HG03432 (cell line): ENCODE results near the gene ATOX1.
A peak's percentile ranks its signal among the peaks of the same experiment; 100 is the strongest.

ENCODE experiments used
- ATAC-seq: cut with Tn5 transposase; IDR thresholded peaks from one replicate; pipeline ENCODE4 v1.9.1; 2021; ENCODE audit warnings: mild to moderate bottlenecking, moderate library complexity; ENCODE audit not compliant: unreplicated experiment

Gene ATOX1

DNA sequence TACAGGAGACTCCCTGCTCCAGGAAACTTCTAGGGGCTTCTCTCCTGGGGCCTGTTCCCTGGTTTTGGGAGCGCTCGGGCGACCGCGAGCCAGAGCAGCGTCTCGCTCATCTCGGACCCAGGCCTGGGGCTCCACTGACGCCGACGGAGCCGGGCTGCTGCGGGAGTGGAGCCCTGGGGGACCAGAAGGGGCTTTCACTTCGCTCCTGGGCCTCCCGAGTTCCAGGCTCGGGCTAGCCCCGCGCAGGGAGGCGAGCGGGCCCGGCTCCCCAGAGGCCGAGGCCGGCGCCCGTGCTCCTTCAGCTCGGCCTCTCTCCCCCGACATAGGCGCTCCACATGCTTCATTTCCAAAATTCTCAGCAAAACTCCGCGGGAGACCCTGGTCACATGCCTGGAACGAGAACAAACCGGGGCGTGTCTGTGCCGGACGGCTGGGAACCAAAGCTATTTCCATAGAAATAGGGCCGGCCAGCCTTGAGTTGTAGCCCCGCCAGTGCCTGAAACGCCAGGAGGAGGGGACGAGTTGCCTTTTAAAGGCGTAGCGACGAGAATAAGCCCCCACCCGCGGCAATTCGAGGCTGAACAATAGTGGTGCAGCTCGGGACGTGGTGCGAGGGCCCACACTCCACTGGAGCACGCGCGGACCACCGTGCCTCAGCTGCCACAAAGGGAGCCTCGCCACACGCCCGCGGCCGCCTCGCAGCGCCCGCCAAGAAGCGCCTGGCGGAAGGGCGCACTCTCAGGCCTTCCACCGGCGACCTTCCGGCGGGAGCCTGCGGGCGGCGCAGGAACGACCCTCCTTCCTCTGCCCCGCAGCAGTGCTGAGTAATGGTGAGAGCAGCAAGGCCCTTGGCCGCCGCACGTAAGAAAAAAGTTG lies 12.2 kb upstream of the ATOX1 start:
- peak; percentile 36 for ATAC-seq

DNA sequence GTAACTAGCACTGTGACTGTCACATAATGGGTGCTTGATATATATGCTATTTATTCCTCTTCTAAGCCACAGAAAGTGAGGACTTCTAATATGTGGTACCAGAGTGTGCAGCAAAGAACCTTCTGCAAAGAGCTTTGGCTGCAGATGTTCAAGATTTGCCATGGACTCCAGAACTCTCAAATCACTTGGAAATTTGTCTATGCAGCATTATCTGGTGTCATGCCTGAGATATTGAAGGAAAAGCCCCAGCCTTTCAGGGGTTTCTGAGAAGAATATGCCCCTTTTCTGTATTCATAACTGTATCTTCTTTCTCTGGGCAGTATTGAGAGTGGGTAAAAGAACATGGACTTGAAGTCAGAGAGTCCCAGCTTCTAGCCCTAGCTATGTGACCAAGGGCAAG lies 8.5 kb upstream of the ATOX1 start:
- no peak for ATAC-seq

DNA sequence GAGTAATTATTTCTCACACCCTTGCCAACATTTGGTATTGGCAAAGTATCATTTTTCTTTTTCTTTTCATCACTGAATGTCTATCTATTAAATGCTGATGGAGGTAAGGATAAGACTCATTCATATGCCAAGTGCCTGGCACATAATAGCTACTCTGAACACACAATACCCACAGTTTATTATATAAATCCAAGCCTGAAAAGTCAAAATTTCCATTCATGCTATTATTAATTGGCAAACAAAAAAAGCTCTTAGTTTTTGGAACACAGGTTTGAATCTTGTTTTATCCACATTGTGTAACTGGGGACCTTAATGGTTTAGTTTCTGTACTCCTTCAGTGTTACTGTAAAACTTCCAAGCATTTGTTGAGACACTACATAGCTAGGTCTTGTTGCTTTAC lies 6.4 kb upstream of the ATOX1 start:
- ATAC-seq: no peak

DNA sequence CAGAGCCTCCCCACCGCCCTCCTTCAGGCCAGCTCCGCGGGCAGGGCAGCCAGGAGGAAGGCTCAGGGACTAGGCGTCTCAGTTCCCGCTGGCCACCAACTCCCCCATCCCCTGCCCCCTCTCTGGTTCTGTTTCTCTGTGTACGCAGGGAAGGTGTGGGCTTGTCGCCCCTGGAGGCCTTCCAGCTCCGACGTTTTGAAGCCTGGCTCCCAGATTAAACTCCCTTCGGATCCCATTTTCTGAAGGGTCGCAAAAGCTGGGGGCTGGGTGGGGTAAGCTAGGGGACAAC lies 346 bp downstream of the ATOX1 start:
- ATAC-seq: peak; percentile 20

DNA sequence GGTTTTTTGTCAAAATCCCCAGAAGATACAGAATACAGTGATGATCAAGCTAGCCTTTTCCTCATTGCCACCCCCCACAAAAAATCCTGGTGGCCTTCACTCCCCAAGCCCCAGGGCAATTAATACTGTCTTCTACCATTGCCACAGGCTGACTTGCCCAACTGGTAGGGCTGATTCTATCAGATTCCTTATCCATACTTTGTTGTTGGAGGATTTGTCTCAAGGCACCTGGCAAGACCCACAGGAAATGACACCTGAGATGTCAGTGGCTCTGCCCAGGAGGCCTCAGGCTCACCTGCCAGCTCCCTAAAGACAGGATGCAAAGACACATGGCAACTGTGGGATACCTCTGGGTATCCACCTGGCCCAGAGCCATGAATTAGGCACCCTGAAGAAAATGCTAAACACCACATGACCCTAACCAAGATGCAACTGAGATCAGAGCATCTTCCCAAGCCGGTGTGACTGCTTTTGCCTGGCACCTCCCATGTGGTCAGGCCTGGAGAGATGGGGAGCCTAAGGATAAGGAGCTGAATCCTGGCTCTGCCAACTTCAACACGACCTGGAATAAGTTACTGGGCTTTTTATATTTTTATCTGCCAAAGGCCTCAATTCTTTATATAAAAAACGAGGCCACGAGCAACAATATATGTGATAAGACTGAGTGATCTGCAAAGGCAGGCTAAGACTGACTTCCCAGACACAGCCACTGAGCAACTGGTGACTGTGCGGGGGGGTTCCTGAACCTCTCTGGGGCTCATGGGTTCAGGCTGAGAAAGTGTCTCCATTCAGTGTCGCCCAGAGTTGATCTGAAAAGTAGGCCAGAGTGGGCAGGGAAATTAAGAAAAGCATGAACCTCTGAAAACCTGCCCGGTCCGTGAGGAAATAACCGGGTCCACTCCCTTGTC lies 944 bp downstream of the ATOX1 start:
- ATAC-seq: peak; percentile 15

DNA sequence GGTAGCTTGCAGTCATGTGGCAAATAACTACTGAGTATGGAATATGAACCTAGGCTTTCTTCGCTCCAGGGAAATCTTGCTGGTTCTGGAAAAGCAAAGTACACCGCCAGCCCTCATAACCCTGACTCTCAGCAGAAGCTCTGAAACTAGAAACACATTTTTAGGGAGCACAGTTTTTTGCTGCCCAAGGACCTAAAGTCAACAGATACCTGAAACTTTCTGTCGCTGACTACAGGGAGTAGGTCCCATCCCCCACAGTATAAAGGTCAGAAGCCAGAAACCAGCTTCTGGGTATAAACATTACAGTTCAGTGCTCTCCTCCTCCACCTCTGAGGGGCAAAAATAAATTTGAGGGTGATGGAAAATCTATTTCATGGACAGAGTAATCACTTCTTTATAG lies 3.0 kb downstream of the ATOX1 start:
- ATAC-seq: no peak

DNA sequence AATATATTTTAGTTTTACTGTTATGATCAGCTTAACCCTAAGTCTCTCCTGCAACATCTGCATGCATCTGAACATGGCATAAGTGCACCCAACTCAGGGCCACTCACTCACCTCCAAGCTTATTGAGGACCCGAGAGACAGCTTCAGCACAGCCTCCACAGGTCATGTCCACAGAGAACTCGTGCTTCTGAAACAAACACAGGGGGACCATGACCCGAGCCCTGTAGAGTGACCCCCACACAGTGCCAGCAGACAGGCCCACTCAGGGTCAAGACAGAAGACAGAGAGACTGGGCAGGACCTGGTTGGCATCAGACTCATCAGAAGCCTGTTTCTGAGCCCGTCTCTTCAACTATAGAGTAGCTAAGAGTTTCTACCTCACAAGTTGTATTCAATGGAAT lies 6.8 kb downstream of the ATOX1 start:
- no peak for ATAC-seq

DNA sequence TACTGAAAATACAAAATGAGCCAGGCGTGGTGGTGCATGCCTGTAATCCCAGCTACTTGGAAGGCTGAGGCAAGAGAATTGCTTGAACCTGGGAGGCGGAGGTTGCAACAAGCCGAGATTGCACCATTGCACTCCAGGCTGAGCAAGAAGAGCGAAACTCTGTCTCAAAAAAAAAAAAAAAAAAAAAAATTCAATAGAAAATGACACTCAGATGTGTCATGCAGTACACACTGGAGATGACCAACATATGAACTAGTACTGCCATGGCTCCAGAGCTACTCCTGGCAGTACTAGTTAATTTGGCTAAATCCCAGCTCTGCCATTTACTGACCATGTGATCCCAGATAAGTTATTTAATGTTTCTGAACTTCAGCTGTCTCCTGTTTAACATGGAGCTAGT lies 7.3 kb downstream of the ATOX1 start:
- no peak for ATAC-seq

DNA sequence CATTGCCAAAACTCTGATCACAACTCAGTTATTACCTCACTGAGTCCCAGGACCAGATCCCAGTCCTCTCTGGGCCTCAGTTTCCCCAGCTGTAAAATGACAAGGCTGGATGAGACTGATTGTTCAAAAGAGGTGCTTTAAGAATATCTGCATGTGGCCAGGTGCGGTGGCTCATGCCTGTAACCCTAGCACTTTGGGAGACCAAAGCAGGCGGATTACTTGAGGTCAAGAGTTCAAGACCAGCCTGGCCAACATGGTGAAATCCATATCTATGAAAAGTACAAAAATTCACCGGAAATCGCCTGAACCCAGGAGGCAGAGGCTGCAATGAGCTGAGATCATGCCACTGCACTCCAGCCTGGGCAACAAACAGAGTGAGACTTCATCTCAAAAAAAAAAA lies 8.3 kb downstream of the ATOX1 start:
- ATAC-seq: no peak

DNA sequence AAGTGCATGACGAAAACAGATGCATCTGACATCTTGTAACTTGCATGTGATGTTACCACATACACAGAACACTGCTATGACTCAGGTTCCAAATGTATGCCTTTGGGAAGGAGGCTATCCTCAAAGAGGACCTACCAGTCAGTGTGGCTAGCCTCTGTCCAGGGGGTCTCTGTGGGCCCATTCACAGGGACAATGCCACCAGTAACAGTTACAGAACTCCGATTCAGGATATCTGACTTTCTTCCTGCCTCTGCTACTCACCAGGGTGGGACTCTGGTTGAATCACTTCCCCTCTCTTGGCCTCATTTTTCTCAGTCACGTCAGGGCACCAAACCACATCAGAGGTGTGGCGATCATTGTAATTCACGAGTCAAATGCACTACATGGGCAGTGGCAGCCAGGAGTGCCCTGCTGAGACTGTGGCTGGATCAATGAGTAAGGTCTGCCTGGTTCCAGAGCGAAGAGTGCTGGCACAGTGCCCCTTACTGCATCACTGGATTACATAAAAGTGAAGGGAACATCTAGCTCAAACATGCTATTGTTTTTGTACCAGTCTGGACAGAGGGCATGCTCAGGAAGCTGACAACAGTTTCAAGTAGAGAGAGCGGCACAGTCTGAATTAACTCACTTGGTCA lies 13.2 kb downstream of the ATOX1 start:
- peak; percentile 74 for ATAC-seq

DNA sequence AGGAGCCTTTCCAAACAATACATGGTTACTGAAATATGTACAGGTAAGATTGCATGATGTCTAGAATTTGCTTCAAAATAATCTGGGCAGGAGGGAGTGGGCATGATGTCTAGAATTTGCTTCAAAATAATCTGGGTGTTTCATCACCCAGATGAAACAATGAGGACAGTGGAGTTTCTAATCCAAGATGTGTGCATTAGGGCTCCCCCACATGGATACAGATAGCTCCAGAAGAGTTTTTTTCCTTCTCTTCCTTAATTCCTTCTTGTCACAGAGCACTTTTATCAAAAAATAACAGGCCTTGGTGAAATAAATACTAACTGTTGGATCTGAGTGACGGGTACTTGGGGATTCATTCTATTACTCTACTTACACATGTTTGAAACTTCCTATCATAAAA lies 14.9 kb downstream of the ATOX1 start:
- ATAC-seq: no peak

DNA sequence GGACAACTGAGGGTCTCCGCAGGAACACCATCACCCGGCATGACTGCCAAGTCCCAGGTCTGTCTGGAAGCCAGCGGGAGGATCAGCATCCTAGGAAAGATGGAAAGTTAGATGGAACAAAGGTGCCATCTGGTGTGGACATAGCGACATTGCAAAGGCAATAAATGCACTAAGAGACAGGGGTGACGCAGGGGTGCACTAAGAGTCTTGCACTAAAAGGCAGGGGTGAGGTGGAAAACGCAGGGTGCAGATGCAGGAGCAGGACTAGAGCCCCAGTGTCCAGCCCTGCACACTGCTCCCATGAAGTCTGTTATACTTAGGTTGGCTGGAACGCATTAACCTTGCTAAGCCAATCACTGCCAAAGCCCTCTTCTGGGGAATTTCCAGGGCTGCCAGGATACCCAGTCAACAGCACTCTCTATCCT lies 15.5 kb downstream of the ATOX1 start:
- no peak for ATAC-seq

DNA sequence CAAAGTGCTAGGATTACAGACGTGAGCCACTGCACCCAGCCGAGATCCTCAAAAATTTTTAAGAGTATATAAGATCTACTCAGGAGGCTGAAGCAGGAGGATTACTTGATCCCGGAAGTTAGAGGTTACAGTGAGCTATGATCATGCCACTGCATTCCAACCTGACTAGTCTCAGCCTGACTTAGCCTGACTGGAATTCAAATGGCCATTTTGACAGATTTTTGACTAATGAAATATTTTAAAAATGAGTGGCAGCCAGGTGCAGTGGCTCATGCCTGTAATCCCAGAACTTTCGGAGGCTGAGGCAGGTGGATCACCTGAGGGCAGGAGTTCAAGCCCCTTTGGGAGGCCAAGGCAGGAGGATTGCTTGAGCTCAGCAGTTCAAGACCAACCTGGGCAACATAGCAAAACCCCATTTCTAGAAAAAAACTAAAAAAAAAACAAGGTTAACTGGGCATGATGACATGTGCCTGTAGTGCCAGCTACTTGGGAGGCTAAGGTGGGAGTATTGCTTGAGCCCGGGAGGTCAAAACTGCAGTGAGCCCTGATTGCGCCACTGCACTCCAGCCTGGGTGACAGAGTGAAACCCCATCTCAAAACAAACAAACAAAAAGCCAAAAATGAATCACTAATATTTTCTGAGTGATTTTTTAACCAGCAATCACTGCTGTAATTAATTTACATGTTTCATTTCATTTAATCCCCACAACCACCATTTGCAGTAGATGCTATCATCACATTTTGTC lies 16.6 kb downstream of the ATOX1 start:
- no peak for ATAC-seq

DNA sequence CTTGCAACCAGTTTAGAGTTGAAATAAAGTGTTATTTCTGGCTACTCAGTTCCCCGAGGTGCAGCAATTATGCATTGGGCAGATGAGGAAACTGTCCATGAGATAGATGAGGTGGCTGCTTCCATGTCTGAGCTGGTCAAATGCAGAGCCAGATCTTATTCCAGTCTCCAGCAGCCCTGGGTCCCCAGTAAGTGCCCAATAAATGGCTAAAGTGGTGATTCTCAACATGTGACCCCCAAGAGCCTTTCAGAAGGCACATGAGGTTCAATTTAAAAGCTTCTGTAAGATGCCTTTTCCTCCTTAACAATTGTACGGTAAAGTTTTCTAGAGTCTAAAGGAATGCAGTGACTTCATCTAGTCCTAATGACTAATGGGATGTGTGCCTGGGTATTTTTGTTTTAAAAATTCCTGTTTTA lies 17.5 kb downstream of the ATOX1 start:
- ATAC-seq: peak; percentile 15

DNA sequence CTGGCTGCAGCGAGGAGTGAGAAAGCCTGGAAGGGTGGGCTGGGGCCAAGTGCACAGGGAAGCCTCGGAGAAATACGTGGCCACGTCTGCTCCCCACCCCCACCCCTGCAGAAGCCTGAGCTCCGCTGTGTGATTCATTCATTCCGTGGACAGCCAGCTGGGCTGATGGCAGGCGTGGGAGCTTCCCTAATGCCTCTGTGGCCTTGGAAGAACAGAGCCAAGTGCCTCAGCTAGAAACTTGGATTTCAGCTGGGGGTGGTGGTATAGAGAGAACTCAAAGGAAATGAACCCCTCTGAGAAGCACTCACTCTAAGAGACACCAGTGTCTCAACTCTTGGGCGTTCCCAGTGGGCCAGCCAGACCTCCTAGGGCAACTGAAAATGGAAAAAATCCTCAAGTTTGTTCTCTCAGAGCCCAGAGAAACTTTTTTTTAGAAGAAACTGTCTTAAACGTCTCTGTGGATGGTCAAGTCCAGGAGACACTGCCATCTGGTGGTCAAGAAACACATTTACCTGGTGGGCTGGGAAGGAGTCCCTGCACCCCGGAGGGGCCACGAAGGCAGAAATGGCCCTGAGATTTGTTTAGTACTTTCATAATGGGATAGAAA lies 18.0 kb downstream of the ATOX1 start:
- ATAC-seq: peak; percentile 57

DNA sequence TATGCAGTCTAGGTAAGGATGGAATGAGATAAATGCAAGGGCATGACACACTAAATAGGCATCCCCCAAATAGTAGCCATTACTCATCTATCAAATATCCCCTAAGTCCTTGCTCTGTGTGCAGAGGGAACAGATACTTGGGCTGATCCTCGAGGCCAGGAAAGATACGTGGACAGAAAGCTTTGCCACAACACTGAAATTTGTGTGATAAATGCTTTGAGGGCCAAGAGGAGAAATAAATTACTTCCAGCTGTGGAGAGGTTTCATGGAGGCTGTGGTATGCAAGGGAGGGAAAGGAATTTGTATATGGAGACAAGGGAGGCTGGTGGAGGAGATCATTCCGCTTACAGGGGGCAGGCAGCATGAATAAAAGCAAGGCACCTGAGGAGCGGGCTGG lies 18.5 kb downstream of the ATOX1 start:
- no peak for ATAC-seq

DNA sequence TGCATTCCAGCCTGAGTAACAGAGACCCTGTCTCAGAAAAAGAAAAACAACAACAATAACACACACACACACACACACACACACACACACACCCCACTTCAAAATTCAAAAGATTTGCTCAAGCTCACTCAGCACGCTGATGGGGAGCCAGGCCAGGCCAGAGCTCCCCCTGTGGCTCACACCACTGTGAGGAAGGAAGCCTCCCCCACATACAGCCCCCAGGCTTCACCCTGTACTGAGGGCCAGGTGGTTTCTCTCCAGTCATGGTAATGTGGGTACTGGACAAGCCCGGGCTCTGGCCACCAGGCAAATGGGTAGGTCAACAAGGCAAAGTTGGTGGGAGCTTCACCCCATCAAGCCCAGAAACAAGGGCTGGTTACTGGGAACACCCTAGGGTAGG lies 19.0 kb downstream of the ATOX1 start:
- ATAC-seq: no peak

DNA sequence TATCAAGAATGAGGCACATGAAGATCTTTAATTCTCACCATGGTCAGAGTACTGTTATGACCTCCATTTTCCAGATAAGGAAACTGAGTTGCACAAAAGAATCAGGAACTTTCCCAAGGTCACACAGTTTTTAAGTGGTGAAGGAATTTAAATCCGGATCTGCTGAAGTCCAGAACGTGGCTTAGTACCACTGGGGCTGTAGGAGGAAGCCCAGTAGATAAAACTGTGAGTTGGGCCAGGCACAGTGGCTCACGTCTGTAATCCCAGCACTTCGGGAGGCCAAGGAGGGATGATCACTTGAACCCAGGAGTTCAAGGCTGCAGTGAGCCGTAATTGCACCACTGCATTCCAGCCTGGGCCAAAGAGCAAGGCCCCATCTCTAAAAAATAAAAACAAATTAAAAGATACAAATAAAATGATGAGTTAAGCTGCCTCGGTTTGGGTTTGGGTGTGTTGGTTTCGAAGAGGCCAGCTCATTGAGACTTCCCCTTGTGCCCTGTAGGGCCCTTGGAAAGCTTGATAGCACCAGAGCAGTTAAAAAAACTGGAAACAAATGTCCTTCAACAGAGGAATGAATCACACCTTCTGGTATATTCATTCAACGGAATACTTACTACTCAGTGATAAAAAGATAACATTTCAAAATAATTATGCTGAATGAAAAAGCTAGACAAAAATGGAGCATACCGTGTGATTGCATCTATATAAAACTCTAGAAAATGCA lies 20.1 kb downstream of the ATOX1 start:
- ATAC-seq: no peak

DNA sequence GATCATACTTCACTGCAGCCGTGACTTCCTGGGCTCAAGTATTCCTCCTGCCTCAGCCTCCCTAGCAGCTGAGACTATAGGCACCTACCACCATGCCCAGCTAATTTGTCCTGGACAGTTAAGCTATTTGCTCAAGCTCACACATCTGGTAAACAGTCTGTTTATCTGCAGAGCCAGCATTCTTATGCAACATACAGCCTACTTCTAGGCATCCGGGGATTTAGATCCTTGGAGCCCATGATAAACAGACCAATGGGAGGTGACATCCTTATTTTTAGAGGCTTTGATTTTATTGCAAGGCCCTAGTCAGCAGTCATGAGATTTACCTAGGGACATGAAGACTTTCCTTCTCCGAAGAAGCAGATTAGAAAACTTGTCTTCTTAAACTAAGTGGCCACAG lies 21.0 kb downstream of the ATOX1 start:
- ATAC-seq: no peak

DNA sequence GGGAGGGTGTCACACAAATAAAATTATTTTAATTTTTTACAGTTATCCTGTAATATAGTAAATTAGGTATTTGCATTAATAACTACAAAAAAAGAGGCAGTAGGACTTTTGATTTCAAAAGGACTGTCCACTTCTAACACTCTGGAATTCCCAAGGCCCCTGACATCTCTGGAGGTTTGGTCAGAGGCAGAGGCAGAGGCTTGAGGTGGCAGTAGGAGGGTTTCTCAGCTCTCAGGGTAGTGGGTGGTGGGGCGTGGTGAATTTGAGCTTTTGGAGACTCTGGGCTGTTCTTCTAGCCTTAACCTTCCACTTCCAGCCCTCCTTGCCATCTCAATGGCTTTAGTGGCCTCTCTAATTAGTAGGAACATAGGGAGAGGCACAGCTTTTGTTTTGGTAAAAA lies 22.8 kb downstream of the ATOX1 start:
- no peak for ATAC-seq
